H1 (cell line): ENCODE results near the gene ROBO2. TPM values are rescaled to one million over a fixed set of nuclear protein-coding genes. Genes with fewer than 3 reads are reported as not detected.

Source experiments
- CTCF ChIA-PET: fragments of 300-600 bp; sonication (Branson Sonifier 250); formaldehyde crosslinking; loops from one replicate; lab custom pipeline; 2021; ENCODE audit not compliant: partially characterized antibody; lab: Charles Lee
- POLR2A ChIA-PET: fragments of 300-600 bp; sonication (Branson Sonifier 250); formaldehyde crosslinking; loops from one replicate; lab custom pipeline; 2021; ENCODE audit warnings: inconsistent platforms; ENCODE audit not compliant: partially characterized antibody; lab: Charles Lee
- DNase-seq, 2 experiments: peaks; one replicate each; pipeline versions ENCODE4 v3.0.0 to v3.0.0-alpha.2; 2010 to 2022; ENCODE audit warnings: low spot score in 2 of 2, low read depth in 1 of 2, mixed read lengths in 1 of 2
- FAIRE-seq: peaks from 2 replicates; lab custom pipeline; 2011; peaks lifted over from hg19 to GRCh38; lab: Jason Lieb, UNC
- H2AFZ ChIP-seq: 2 replicates; pipeline ENCODE4 v1.8.1; 2012; ENCODE audit warnings: low read length, inconsistent platforms
- H2AK5ac ChIP-seq: 2 replicates; pipeline ENCODE4 v1.6.1; 2013; ENCODE audit warnings: low read depth, low read length
- H2BK120ac ChIP-seq: replicated peaks from 2 replicates; pipeline ENCODE3; 2013; ENCODE audit warnings: low read depth, low read length, inconsistent platforms
- H2BK12ac ChIP-seq: 2 replicates; pipeline ENCODE4 v1.6.1; 2013; ENCODE audit warnings: low read depth, low read length
- H2BK15ac ChIP-seq: 2 replicates; pipeline ENCODE4 v1.6.1; 2013; ENCODE audit warnings: low read length
- H2BK20ac ChIP-seq: 2 replicates; pipeline ENCODE4 v1.6.1; 2013; ENCODE audit warnings: low read length
- H2BK5ac ChIP-seq: 2 replicates; pipeline ENCODE4 v1.6.1; 2013; ENCODE audit warnings: low read depth, low read length
- H3K14ac ChIP-seq: 2 replicates; pipeline ENCODE4 v1.6.1; 2013; ENCODE audit warnings: inconsistent platforms; ENCODE audit not compliant: insufficient read length
- H3K18ac ChIP-seq: 2 replicates; pipeline ENCODE4 v1.6.1; 2013; ENCODE audit warnings: low read length; ENCODE audit errors: extremely low read depth
- H3K23ac ChIP-seq: 2 replicates; pipeline ENCODE4 v1.6.1; 2013; ENCODE audit warnings: inconsistent platforms; ENCODE audit not compliant: insufficient read length
- H3K23me2 ChIP-seq: 2 replicates; pipeline ENCODE4 v1.6.1; 2013; ENCODE audit warnings: low read depth, low read length
- H3K27ac ChIP-seq: 2 replicates; pipeline ENCODE4 v1.6.1; 2011; ENCODE audit warnings: low read depth, low read length, inconsistent platforms
- H3K27me3 ChIP-seq, 4 experiments: replicated peaks in 1 of 4; 1 replicate in 1 of 4; 2 replicates in 3 of 4; pipeline versions ENCODE4 v1.6.1 to v1.8.1; 2011 to 2013; ENCODE audit warnings: low read length in 3 of 4, mild to moderate bottlenecking in 3 of 4, inconsistent platforms in 2 of 4, mixed read lengths in 2 of 4, moderate library complexity in 1 of 4; ENCODE audit not compliant: control insufficient read depth in 3 of 4, insufficient read depth in 3 of 4; ENCODE audit errors: extremely low read depth in 1 of 4
- H3K36me3 ChIP-seq, 4 experiments: 2 replicates each; pipeline versions ENCODE4 v1.6.1 to v1.8.1; 2011 to 2013; ENCODE audit warnings: mild to moderate bottlenecking in 4 of 4, low read length in 3 of 4, moderate library complexity in 2 of 4, control low read depth in 1 of 4, inconsistent platforms in 1 of 4; ENCODE audit not compliant: insufficient read depth in 4 of 4, control insufficient read depth in 2 of 4
- H3K4ac ChIP-seq: replicated peaks from 2 replicates; pipeline ENCODE3; 2013; ENCODE audit warnings: low read length, low read depth, mixed read lengths, inconsistent platforms; ENCODE audit not compliant: insufficient read length
- H3K4me1 ChIP-seq, 4 experiments: replicated peaks in 1 of 4; 1 replicate in 1 of 4; 2 replicates in 3 of 4; pipeline versions ENCODE4 v1.6.1 to v1.8.1; 2011 to 2013; ENCODE audit warnings: low read length in 3 of 4, inconsistent platforms in 2 of 4, mixed read lengths in 1 of 4; ENCODE audit not compliant: insufficient read depth in 4 of 4, control insufficient read depth in 3 of 4
- H3K4me2 ChIP-seq, 2 experiments: 2 replicates each; pipeline versions ENCODE4 v1.6.1 to v1.8.1; 2011 to 2013; ENCODE audit warnings: low read depth in 2 of 2, low read length in 2 of 2, control low read depth in 1 of 2, inconsistent platforms in 1 of 2, mild to moderate bottlenecking in 1 of 2; ENCODE audit not compliant: insufficient read depth in 1 of 2
- H3K4me3 ChIP-seq, 4 experiments: fragments of 200-600, 300-600 bp in 1 of 4; sonication (generic), shearing (Covaris generic), sonication (Bioruptor Twin) in 1 of 4; 2 replicates each; pipeline versions ENCODE4 v1.5.1 to v1.8.1; 2011 to 2016; ENCODE audit warnings: low read length in 4 of 4, low read depth in 3 of 4, control low read depth in 2 of 4, inconsistent platforms in 2 of 4, mild to moderate bottlenecking in 2 of 4, mixed read lengths in 1 of 4, moderate library complexity in 1 of 4; ENCODE audit not compliant: insufficient read depth in 2 of 4; ENCODE audit errors: extremely low read depth in 1 of 4
- H3K56ac ChIP-seq: replicated peaks from 2 replicates; pipeline ENCODE3; 2013; ENCODE audit warnings: low read depth, mild to moderate bottlenecking, mixed read lengths, low read length, inconsistent platforms; ENCODE audit not compliant: insufficient read length
- H3K79me1 ChIP-seq: 2 replicates; pipeline ENCODE4 v1.6.1; 2013; ENCODE audit warnings: low read depth, low read length, control low read depth
- H3K79me2 ChIP-seq, 2 experiments: 2 replicates each; pipeline versions ENCODE4 v1.6.1 to v1.8.1; 2012 to 2013; ENCODE audit warnings: low read length in 2 of 2, mild to moderate bottlenecking in 2 of 2, inconsistent platforms in 1 of 2; ENCODE audit not compliant: insufficient read depth in 2 of 2, control insufficient read depth in 1 of 2
- H3K9ac ChIP-seq, 4 experiments: replicated peaks in 1 of 4; 1 replicate in 1 of 4; 2 replicates in 3 of 4; pipeline versions ENCODE4 v1.6.1 to v1.8.1; 2011 to 2013; ENCODE audit warnings: low read depth in 3 of 4, low read length in 3 of 4, control low read depth in 2 of 4, mild to moderate bottlenecking in 2 of 4, moderate library complexity in 2 of 4, inconsistent platforms in 1 of 4; ENCODE audit errors: extremely low read depth in 1 of 4
- H3K9me3 ChIP-seq, 2 experiments: 2 replicates each; pipeline versions ENCODE4 v1.6.1 to v1.8.1; 2012 to 2013; ENCODE audit warnings: mild to moderate bottlenecking in 2 of 2, moderate library complexity in 2 of 2, control low read depth in 1 of 2, inconsistent platforms in 1 of 2, low read depth in 1 of 2, low read length in 1 of 2, mixed read lengths in 1 of 2; ENCODE audit not compliant: insufficient read depth in 2 of 2
- H4K20me1 ChIP-seq, 2 experiments: replicated peaks in 1 of 2; 2 replicates each; pipeline versions ENCODE3 to v1.8.1; 2011 to 2013; ENCODE audit warnings: inconsistent platforms in 2 of 2, low read length in 2 of 2, mild to moderate bottlenecking in 1 of 2; ENCODE audit not compliant: insufficient read depth in 2 of 2, control insufficient read depth in 1 of 2
- H4K5ac ChIP-seq: 2 replicates; pipeline ENCODE4 v1.6.1; 2013; ENCODE audit warnings: low read length, low read depth, mixed read lengths, inconsistent platforms; ENCODE audit not compliant: insufficient read length
- H4K8ac ChIP-seq: 2 replicates; pipeline ENCODE4 v1.8.0; 2013; ENCODE audit warnings: mild to moderate bottlenecking, moderate library complexity, low read length, inconsistent platforms; ENCODE audit not compliant: insufficient read depth; ENCODE audit errors: extremely low read depth
- H4K91ac ChIP-seq: replicated peaks from 2 replicates; pipeline ENCODE3; 2013; ENCODE audit warnings: low read length, mixed read lengths, inconsistent platforms; ENCODE audit not compliant: insufficient read length
- WGBS, 2 experiments: shearing (Covaris generic) in 1 of 2; methylation state at CpG; one replicate each; pipeline versions ENCODE4 v1.1.6 to v1.1.7; 2013 to 2015; ENCODE audit warnings: low lambda C conversion rate in 2 of 2, mixed read lengths in 2 of 2, inconsistent platforms in 1 of 2, low coverage in 1 of 2, missing lambda C conversion rate in 1 of 2; ENCODE audit not compliant: insufficient replicate concordance in 2 of 2, insufficient coverage in 1 of 2, insufficient read length in 1 of 2; ENCODE audit errors: extremely low coverage in 1 of 2, missing lambda C conversion rate in 1 of 2; 5-methylcytosine and 5-hydroxymethylcytosine counted together
- polyA plus RNA-seq, 7 experiments: library from polyadenylated mRNA; depleted of rRNA in 3 of 7; stranded (reverse) in 5 of 7; unstranded in 2 of 7; fragments of >200 nt in 5 of 7; fragments of 200-250 nt in 2 of 7; gene quantifications; 1 replicate in 5 of 7; 2 replicates in 1 of 7; 4 replicates in 1 of 7; pipeline versions ENCODE4 v1.2.1 to v1.2.3, GENCODE V29; 2011 to 2013; ENCODE audit warnings: missing spikeins in 2 of 7, mixed read lengths in 2 of 7
- total RNA-seq: library from RNA; stranded (reverse); fragmentation: NEBNext Ultra II Directional; extraction: Animal tissue kit (Norgen Biotek cat#: 25700); gene quantifications from 2 replicates; pipeline ENCODE4 v1.2.1, GENCODE V29; 2021

ROBO2 gene
- total and polyA plus RNA-seq, 2 of the 8 experiments (the other 6 are each of a cell fraction or from before 2014, with no cell fraction given): 1.5 to 2.9 TPM

GRCh38 chr3:77682162-77682561, 642.3 kb downstream of the ROBO2 start:
- Histone ChIP-seq H3K18ac (no peak overlapping the region; the same call in 1 of the 2 replicates), H4K8ac (no peak overlapping the region), H3K79me2 (no peaks in the 10 kb centered on the region), H3K79me1 (no peaks in the 10 kb centered on the region), H3K36me3 (peaks cover 0 to 3% (median 2%) of the 10 kb centered on the region in 4 experiments; a peak in 2 of 8 replicates), H3K9me3 (peaks cover 10 to 20% of the 10 kb centered on the region in 2 experiments), H3K23ac (no peak overlapping the region), H2BK15ac (no peak overlapping the region), H3K14ac (no peak overlapping the region), H3K9ac (no peak overlapping the region), H3K4me1 (peaks cover 0 to 12% (median 6%) of the 10 kb centered on the region in 4 experiments; a peak in 5 of 7 replicates), H4K91ac (no peak overlapping the region), H4K20me1 (no peaks in the 10 kb centered on the region), H3K27ac (no peak overlapping the region), H2BK120ac (no peak overlapping the region), H3K4ac (no peak overlapping the region), H3K4me2 (no peak overlapping the region), H2BK12ac (no peak overlapping the region), H4K5ac (no peak overlapping the region), H3K23me2 (no peaks in the 10 kb centered on the region), H2AK5ac (no peak overlapping the region), H2BK5ac (no peak overlapping the region), H3K56ac (no peak overlapping the region), H2BK20ac (no peak overlapping the region), H2AFZ (no peak overlapping the region), H3K4me3 (no peak overlapping the region), H3K27me3 (no peaks in the 10 kb centered on the region)
- no peak for DNase-seq
- CTCF ChIA-PET: no interaction called here
- POLR2A ChIA-PET: no interaction called here
- 93 to 100% methylated on average over 1 to 2 of the region's 2 CpGs for WGBS, 2 experiments
- FAIRE-seq: no peak
